ENCODE results near the gene ABCG1. TPM values are rescaled to one million over a fixed set of nuclear protein-coding genes. Genes with fewer than 3 reads are reported as not detected.

The ABCG1 gene
- total and polyA plus RNA-seq, 2 experiments from 2014 or later, result 1.3 to 4.4 TPM

DNA sequence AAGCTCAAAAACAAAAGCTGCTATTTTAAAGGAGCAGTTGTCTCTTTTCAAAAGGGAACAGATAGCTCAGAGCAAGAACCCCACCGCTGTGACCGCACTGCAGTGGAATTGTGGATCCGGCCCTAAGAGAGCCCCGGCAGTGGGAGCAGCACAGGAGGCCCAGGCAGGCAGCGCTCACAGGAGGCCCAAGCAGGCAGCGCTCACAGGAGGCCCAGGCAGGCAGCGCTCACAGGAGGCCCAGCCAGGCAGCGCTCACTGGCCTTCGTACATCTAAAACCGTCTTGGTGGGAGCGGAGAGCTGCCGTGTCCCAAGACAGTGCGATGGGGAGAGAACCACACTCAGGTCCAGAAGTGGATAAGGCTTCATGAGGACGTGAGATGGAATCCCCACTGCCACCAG lies 92.2 kb downstream of the ABCG1 start:
- Histone ChIP-seq H3K36me3 (ENCODE audit: insufficient read depth) (no peaks in the 10 kb centered on the region), H3K79me2 (replicated peaks; ENCODE audit: insufficient read depth) (no peaks in the 10 kb centered on the region), H3F3A (replicated peaks; ENCODE audit: low read depth) (no peaks in the 10 kb centered on the region), H3K4me2 (no peak overlapping the region), H3K9me2 (ENCODE audit: insufficient read depth) (no peaks in the 10 kb centered on the region), H2AFZ (no peak overlapping the region), H4K20me1 (replicated peaks; ENCODE audit: insufficient read depth) (no peaks in the 10 kb centered on the region), H3K4me1 (ENCODE audit: insufficient read depth) (peaks cover 11% of the 10 kb centered on the region; the same call in 1 of the 2 replicates), H3K27me3 (ENCODE audit: insufficient read depth) (no peaks in the 10 kb centered on the region), H3K4me3 (no peak overlapping the region), H3K27ac (ENCODE audit: low read depth) (no peak overlapping the region)
- ATAC-seq (no peak), DNase-seq (ENCODE audit: low spot score) (no peak)
- peaks cover 15% of the 10 kb centered on the region for H3K27me3 Mint-ChIP-seq (ENCODE audit: insufficient read depth, low read depth, poor library complexity)
- H3K4me1 Mint-ChIP-seq, result peaks cover 31% of the 10 kb centered on the region
- H3K9me3 Mint-ChIP-seq, result no peaks in the 10 kb centered on the region
- TF ChIP-seq POLR2AphosphoS5 (IDR thresholded peaks at IDR 0.05; ENCODE audit: low read depth), result no peak
- no peak for TF ChIP-seq CREB1 (CRISPR knock-in tag; IDR thresholded peaks at IDR 0.05; ENCODE audit: low read depth)
- no peak for TF ChIP-seq NANOG (IDR thresholded peaks at IDR 0.05; ENCODE audit: borderline replicate concordance)
- no peak for TF ChIP-seq EZH2 (IDR thresholded peaks at IDR 0.05; ENCODE audit: low read depth, unreplicated experiment)
- TF ChIP-seq EZH2phosphoT487 (IDR thresholded peaks at IDR 0.05; ENCODE audit: unreplicated experiment), result no peak
- TF ChIP-seq, protein P1, sequence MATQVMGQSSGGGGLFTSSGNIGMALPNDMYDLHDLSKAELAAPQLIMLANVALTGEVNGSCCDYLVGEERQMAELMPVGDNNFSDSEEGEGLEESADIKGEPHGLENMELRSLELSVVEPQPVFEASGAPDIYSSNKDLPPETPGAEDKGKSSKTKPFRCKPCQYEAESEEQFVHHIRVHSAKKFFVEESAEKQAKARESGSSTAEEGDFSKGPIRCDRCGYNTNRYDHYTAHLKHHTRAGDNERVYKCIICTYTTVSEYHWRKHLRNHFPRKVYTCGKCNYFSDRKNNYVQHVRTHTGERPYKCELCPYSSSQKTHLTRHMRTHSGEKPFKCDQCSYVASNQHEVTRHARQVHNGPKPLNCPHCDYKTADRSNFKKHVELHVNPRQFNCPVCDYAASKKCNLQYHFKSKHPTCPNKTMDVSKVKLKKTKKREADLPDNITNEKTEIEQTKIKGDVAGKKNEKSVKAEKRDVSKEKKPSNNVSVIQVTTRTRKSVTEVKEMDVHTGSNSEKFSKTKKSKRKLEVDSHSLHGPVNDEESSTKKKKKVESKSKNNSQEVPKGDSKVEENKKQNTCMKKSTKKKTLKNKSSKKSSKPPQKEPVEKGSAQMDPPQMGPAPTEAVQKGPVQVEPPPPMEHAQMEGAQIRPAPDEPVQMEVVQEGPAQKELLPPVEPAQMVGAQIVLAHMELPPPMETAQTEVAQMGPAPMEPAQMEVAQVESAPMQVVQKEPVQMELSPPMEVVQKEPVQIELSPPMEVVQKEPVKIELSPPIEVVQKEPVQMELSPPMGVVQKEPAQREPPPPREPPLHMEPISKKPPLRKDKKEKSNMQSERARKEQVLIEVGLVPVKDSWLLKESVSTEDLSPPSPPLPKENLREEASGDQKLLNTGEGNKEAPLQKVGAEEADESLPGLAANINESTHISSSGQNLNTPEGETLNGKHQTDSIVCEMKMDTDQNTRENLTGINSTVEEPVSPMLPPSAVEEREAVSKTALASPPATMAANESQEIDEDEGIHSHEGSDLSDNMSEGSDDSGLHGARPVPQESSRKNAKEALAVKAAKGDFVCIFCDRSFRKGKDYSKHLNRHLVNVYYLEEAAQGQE (IDR thresholded peaks at IDR 0.05; ENCODE audit: unreplicated experiment), result no peak
- TF ChIP-seq, protein P2, sequence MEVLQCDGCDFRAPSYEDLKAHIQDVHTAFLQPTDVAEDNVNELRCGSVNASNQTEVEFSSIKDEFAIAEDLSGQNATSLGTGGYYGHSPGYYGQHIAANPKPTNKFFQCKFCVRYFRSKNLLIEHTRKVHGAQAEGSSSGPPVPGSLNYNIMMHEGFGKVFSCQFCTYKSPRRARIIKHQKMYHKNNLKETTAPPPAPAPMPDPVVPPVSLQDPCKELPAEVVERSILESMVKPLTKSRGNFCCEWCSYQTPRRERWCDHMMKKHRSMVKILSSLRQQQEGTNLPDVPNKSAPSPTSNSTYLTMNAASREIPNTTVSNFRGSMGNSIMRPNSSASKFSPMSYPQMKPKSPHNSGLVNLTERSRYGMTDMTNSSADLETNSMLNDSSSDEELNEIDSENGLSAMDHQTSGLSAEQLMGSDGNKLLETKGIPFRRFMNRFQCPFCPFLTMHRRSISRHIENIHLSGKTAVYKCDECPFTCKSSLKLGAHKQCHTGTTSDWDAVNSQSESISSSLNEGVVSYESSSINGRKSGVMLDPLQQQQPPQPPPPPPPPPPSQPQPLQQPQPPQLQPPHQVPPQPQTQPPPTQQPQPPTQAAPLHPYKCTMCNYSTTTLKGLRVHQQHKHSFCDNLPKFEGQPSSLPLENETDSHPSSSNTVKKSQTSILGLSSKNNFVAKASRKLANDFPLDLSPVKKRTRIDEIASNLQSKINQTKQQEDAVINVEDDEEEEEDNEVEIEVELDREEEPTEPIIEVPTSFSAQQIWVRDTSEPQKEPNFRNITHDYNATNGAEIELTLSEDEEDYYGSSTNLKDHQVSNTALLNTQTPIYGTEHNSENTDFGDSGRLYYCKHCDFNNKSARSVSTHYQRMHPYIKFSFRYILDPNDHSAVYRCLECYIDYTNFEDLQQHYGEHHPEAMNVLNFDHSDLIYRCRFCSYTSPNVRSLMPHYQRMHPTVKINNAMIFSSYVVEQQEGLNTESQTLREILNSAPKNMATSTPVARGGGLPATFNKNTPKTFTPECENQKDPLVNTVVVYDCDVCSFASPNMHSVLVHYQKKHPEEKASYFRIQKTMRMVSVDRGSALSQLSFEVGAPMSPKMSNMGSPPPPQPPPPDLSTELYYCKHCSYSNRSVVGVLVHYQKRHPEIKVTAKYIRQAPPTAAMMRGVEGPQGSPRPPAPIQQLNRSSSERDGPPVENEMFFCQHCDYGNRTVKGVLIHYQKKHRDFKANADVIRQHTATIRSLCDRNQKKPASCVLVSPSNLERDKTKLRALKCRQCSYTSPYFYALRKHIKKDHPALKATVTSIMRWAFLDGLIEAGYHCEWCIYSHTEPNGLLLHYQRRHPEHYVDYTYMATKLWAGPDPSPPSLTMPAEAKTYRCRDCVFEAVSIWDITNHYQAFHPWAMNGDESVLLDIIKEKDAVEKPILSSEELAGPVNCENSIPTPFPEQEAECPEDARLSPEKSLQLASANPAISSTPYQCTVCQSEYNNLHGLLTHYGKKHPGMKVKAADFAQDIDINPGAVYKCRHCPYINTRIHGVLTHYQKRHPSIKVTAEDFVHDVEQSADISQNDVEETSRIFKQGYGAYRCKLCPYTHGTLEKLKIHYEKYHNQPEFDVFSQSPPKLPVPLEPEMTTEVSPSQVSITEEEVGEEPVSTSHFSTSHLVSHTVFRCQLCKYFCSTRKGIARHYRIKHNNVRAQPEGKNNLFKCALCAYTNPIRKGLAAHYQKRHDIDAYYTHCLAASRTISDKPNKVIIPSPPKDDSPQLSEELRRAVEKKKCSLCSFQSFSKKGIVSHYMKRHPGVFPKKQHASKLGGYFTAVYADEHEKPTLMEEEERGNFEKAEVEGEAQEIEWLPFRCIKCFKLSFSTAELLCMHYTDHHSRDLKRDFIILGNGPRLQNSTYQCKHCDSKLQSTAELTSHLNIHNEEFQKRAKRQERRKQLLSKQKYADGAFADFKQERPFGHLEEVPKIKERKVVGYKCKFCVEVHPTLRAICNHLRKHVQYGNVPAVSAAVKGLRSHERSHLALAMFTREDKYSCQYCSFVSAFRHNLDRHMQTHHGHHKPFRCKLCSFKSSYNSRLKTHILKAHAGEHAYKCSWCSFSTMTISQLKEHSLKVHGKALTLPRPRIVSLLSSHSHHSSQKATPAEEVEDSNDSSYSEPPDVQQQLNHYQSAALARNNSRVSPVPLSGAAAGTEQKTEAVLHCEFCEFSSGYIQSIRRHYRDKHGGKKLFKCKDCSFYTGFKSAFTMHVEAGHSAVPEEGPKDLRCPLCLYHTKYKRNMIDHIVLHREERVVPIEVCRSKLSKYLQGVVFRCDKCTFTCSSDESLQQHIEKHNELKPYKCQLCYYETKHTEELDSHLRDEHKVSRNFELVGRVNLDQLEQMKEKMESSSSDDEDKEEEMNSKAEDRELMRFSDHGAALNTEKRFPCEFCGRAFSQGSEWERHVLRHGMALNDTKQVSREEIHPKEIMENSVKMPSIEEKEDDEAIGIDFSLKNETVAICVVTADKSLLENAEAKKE (CRISPR knock-in tag; IDR thresholded peaks at IDR 0.05), result no peak
- no peak for TF ChIP-seq JUNB (IDR thresholded peaks at IDR 0.05; ENCODE audit: unreplicated experiment)
- TF ChIP-seq, protein P3, sequence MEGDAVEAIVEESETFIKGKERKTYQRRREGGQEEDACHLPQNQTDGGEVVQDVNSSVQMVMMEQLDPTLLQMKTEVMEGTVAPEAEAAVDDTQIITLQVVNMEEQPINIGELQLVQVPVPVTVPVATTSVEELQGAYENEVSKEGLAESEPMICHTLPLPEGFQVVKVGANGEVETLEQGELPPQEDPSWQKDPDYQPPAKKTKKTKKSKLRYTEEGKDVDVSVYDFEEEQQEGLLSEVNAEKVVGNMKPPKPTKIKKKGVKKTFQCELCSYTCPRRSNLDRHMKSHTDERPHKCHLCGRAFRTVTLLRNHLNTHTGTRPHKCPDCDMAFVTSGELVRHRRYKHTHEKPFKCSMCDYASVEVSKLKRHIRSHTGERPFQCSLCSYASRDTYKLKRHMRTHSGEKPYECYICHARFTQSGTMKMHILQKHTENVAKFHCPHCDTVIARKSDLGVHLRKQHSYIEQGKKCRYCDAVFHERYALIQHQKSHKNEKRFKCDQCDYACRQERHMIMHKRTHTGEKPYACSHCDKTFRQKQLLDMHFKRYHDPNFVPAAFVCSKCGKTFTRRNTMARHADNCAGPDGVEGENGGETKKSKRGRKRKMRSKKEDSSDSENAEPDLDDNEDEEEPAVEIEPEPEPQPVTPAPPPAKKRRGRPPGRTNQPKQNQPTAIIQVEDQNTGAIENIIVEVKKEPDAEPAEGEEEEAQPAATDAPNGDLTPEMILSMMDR (conservative IDR thresholded peaks at IDR 0.05; ENCODE audit: low read depth in 2 of 2), result no peak
- no peak for TF ChIP-seq ZNF331 (CRISPR knock-in tag; IDR thresholded peaks at IDR 0.05; ENCODE audit: low read depth)
- TF ChIP-seq, protein P4, sequence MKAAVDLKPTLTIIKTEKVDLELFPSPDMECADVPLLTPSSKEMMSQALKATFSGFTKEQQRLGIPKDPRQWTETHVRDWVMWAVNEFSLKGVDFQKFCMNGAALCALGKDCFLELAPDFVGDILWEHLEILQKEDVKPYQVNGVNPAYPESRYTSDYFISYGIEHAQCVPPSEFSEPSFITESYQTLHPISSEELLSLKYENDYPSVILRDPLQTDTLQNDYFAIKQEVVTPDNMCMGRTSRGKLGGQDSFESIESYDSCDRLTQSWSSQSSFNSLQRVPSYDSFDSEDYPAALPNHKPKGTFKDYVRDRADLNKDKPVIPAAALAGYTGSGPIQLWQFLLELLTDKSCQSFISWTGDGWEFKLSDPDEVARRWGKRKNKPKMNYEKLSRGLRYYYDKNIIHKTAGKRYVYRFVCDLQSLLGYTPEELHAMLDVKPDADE (IDR thresholded peaks at IDR 0.05), result no peak
- TF ChIP-seq STAT1 (IDR thresholded peaks at IDR 0.05; ENCODE audit: unreplicated experiment), result no peak
- no peak for TF ChIP-seq ZNF114 (CRISPR knock-in tag; IDR thresholded peaks at IDR 0.05)
- H3K36me3 Mint-ChIP-seq (ENCODE audit: low read depth), result no peaks in the 10 kb centered on the region
- no peak overlapping the region for H3K27ac Mint-ChIP-seq
- no peak overlapping the region for H3K4me3 Mint-ChIP-seq

Measured in GM23338 (cell line).